ENCODE measurements around the gene PRDM16.

PRDM16 gene

DNA sequence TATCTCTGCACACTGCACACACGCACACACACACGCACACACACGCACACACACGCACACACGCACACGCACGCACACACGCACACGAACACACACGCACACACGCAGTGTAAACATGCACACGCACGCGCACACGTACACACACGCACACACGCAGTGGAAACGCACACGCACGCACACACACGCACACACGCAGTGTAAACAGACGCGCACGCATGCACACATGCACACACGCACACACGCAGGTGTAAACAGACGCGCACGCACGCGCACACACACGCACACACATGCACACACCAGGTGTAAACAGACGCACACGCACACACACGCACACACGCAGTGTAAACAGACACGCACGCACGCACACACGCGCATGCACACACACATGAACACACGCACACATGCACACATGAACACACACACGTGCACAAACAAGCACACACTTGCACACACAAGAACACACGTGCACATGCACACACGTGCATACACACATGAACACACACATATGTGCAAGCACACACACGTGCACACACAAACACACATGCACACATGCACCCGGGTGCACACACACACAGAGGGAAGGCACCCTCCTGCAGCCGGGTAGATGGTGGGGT lies 45.2 kb downstream of the PRDM16 start:
- no peak for ATAC-seq (replicated peaks)
- H3K27ac Mint-ChIP-seq, result no peak overlapping the region
- H3K4me1 Mint-ChIP-seq, result no peaks in the 10 kb centered on the region
- no peaks in the 10 kb centered on the region for H3K36me3 Mint-ChIP-seq
- H3K9me3 Mint-ChIP-seq, result no peaks in the 10 kb centered on the region
- no peak for DNase-seq
- no peaks in the 10 kb centered on the region for H3K27me3 Mint-ChIP-seq
- no peak overlapping the region for H3K4me3 Mint-ChIP-seq

GRCh38 chr1:3114846-3115245 lies 45.8 kb downstream of the PRDM16 start:
- H3K4me1 Mint-ChIP-seq, result no peaks in the 10 kb centered on the region

DNA sequence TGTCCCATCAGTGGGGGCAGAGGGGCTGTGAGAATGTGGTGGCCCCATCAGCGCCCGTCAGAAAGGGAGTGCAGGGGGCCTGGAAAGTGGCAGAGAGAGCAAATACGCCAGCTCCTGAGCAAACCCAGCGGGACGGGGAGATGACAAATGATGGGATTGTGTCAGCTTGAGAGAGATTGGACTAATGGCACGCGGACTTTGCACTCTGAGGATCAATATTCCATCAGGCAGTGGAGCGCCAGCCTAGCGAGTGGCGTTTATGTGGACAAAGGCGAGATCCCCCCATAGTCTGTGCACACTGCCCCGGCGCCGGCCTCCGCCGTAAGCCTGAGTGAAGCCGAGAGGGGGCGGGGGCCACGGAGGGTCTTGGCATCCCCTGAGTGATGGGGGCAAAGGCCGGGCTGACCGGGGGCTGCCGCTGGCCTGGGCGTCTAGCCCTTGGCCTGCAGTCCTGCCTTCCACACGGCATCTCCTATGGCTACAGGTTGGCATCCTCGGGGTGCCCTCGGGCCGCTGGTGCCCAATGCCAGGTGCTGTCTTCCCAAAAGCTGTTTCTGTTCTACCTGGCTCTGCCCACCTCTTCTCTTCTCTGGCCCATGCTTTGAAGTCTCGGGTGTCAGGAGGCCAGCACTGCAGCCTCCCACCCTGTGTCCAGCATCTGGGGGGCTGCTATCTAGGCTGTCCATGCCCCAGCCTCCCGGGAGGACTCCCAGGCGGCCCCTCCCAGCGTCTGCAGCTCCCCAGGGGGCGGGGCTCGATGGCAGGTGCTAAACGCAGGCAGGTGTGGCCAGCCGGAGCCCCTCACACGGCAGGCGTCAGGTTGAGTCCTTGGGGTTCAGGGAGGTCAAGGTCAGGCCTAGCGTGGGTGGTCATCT lies 46.5 kb downstream of the PRDM16 start:
- Mint-ChIP-seq H3K27me3 (no peaks in the 10 kb centered on the region), H3K9me3 (no peaks in the 10 kb centered on the region), H3K4me3 (no peak overlapping the region), H3K4me1 (no peaks in the 10 kb centered on the region), H3K36me3 (no peaks in the 10 kb centered on the region), H3K27ac (no peak overlapping the region)
- DNase-seq (no peak), ATAC-seq (replicated peaks) (no peak)

More at GRCh38 chr1:3114846-3115245, 45.8 kb downstream of the PRDM16 start:
- ATAC-seq (replicated peaks) (no peak), DNase-seq (no peak)
- Mint-ChIP-seq H3K4me3 (no peak overlapping the region), H3K9me3 (no peaks in the 10 kb centered on the region), H3K27me3 (no peaks in the 10 kb centered on the region), H3K27ac (no peak overlapping the region), H3K36me3 (no peaks in the 10 kb centered on the region)

- Mint-ChIP-seq H3K9me3 (no peaks in the 10 kb centered on the region), H3K27me3 (no peaks in the 10 kb centered on the region), H3K36me3 (no peaks in the 10 kb centered on the region), H3K27ac (no peak overlapping the region), H3K4me1 (no peaks in the 10 kb centered on the region), H3K4me3 (no peak overlapping the region)
- DNase-seq, result no peak
- no peak for ATAC-seq (replicated peaks)
Measured at GRCh38 chr1:3116150-3116510, 47.1 kb downstream of the PRDM16 start.

DNA sequence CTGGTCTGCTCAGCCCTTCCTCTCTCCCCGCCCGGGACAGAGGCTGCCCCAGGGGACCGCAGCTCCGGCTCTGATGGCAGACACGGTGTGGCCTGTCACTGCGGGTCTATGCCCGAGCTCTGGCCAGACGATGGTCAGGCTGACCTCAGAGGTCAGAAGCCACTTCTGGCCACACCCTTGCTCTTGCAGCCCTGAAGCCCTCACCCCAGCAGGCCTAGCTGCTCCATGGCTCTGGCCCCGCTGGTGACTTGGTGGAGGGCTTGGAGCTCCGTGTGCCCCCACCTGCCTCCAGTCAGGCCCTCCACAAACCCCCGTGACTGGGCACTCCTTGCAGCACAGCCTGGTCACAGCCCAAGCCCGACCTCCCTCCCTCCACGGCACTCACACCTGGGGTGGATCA lies 47.6 kb downstream of the PRDM16 start:
- DNase-seq (no peak), ATAC-seq (replicated peaks) (no peak)
- Mint-ChIP-seq H3K4me1 (no peaks in the 10 kb centered on the region), H3K9me3 (no peaks in the 10 kb centered on the region), H3K4me3 (no peak overlapping the region), H3K36me3 (no peaks in the 10 kb centered on the region), H3K27me3 (no peaks in the 10 kb centered on the region), H3K27ac (no peak overlapping the region)

- Mint-ChIP-seq H3K27me3 (no peaks in the 10 kb centered on the region), H3K9me3 (no peaks in the 10 kb centered on the region), H3K27ac (no peak overlapping the region), H3K4me3 (no peak overlapping the region), H3K4me1 (no peaks in the 10 kb centered on the region), H3K36me3 (no peaks in the 10 kb centered on the region)
- no peak for DNase-seq
- ATAC-seq (replicated peaks), result no peak
Measured at GRCh38 chr1:3117879-3118278, 48.9 kb downstream of the PRDM16 start.

GRCh38 chr1:3119061-3119460 lies 50.1 kb downstream of the PRDM16 start:
- Mint-ChIP-seq H3K27me3 (no peaks in the 10 kb centered on the region), H3K27ac (no peak overlapping the region), H3K4me3 (no peak overlapping the region), H3K4me1 (no peaks in the 10 kb centered on the region), H3K9me3 (no peaks in the 10 kb centered on the region), H3K36me3 (no peaks in the 10 kb centered on the region)
- DNase-seq (no peak), ATAC-seq (replicated peaks) (no peak)

GRCh38 chr1:3119725-3120124 lies 50.7 kb downstream of the PRDM16 start:
- H3K36me3 Mint-ChIP-seq, result no peaks in the 10 kb centered on the region
- H3K4me3 Mint-ChIP-seq, result no peak overlapping the region
- DNase-seq, result no peak
- no peaks in the 10 kb centered on the region for H3K4me1 Mint-ChIP-seq
- no peak for ATAC-seq (replicated peaks)
- H3K27me3 Mint-ChIP-seq, result no peaks in the 10 kb centered on the region
- no peaks in the 10 kb centered on the region for H3K9me3 Mint-ChIP-seq
- H3K27ac Mint-ChIP-seq, result no peak overlapping the region

GRCh38 chr1:3120140-3120539 lies 51.1 kb downstream of the PRDM16 start:
- no peaks in the 10 kb centered on the region for H3K27me3 Mint-ChIP-seq
- no peak overlapping the region for H3K4me3 Mint-ChIP-seq
- no peak overlapping the region for H3K27ac Mint-ChIP-seq
- ATAC-seq (replicated peaks) (no peak), DNase-seq (no peak)
- no peaks in the 10 kb centered on the region for H3K36me3 Mint-ChIP-seq
- no peaks in the 10 kb centered on the region for H3K9me3 Mint-ChIP-seq
- no peaks in the 10 kb centered on the region for H3K4me1 Mint-ChIP-seq

GRCh38 chr1:3120994-3121393 lies 52.0 kb downstream of the PRDM16 start:
- ATAC-seq (replicated peaks) (no peak), DNase-seq (no peak)
- Mint-ChIP-seq H3K9me3 (no peaks in the 10 kb centered on the region), H3K4me3 (no peak overlapping the region), H3K36me3 (no peaks in the 10 kb centered on the region), H3K27ac (no peak overlapping the region), H3K4me1 (no peaks in the 10 kb centered on the region), H3K27me3 (no peaks in the 10 kb centered on the region)

DNA sequence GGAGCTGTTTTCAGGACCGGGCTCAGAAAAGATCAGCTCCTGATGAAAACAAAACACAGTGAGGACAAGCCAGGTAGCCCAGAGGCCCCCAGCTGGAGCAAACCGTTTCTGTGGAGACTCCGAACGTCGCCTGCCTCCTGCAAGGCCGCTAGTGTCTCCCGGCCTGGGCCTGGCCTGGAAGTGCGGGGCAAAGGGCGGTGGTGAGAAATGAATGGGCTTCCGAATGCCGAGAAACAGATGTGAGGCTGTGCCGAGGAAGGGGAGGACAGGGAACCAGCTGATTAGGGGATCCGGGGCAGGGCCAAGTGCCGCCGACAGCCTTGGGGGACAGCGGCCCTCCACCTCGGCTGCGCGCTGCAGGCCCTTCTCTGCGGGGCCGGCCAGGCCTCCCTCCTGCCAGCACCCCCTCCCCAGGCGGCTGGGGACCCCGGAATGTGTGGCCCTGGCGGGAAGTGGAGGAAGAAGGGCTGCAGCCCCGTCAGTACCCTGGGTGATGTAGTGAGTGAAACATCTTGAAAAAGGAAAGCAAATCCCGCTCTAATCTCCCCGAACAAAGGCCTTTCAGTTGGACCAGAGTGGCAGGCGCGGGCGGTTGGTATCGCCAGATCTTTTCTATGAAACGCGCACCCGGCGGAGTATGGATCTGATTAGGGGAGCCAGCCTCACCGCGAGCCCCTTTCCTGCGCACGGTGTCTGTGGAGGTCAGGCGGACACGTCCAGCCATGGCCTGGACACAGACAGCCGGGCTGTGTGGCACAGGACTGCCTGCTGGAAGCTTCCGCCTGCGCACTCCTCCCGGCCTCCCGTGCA lies 52.6 kb downstream of the PRDM16 start:
- H3K27ac Mint-ChIP-seq, result no peak overlapping the region
- H3K9me3 Mint-ChIP-seq, result no peaks in the 10 kb centered on the region
- H3K27me3 Mint-ChIP-seq, result no peaks in the 10 kb centered on the region
- H3K36me3 Mint-ChIP-seq, result no peaks in the 10 kb centered on the region
- no peaks in the 10 kb centered on the region for H3K4me1 Mint-ChIP-seq
- DNase-seq (no peak), ATAC-seq (replicated peaks) (no peak)
- H3K4me3 Mint-ChIP-seq, result no peak overlapping the region

DNA sequence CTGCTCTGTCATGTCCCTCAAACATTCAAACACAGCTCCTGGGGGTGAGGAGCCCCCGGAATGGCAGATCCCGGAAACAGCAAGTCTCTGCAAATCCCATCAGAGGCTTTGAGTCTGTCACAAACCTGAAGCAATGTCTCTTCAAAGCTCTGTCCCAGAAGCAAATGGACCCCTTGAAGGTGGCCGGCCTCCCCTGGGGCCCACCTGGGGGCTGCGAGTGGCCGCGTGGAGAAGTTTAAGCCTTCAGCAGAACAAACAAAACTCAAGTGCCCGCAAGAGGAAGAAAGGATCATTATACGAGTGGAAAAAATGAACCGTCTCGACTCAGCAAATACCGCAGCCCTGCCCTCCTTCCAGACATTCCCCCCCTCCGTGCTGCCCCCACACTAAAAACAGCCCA lies 53.3 kb downstream of the PRDM16 start:
- Mint-ChIP-seq H3K27ac (no peak overlapping the region), H3K4me1 (no peaks in the 10 kb centered on the region), H3K27me3 (no peaks in the 10 kb centered on the region), H3K36me3 (no peaks in the 10 kb centered on the region), H3K4me3 (no peak overlapping the region), H3K9me3 (no peaks in the 10 kb centered on the region)
- ATAC-seq (replicated peaks) (no peak), DNase-seq (no peak)

- no peak overlapping the region for H3K27ac Mint-ChIP-seq
- ATAC-seq (replicated peaks) (no peak), DNase-seq (no peak)
- H3K4me3 Mint-ChIP-seq, result no peak overlapping the region
- no peaks in the 10 kb centered on the region for H3K36me3 Mint-ChIP-seq
- H3K27me3 Mint-ChIP-seq, result no peaks in the 10 kb centered on the region
- H3K9me3 Mint-ChIP-seq, result no peaks in the 10 kb centered on the region
- H3K4me1 Mint-ChIP-seq, result peaks cover 0 to 4% of the 10 kb centered on the region in 2 donors
Measured at GRCh38 chr1:3124246-3124645, 55.2 kb downstream of the PRDM16 start.

DNA sequence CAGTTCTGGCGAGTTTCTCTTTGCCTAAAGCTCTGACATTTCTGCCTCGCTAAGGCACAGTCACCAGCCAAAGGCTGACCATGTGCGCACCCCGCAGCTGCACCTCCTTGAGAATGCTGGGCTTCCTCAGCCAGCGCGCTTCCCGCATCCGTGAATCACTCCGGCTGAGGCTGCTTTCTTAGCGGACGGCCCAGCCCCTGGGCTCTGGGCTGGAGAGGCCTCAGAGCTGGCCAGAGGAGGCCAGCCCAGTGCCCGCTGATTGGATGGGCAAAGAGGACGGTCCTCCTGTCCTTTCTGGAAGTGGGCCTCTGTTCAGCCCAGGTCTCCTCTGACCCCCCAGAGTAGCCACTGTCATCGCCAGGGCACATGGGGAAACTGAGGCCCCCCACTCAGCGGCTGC lies 56.1 kb downstream of the PRDM16 start:
- no peaks in the 10 kb centered on the region for H3K27me3 Mint-ChIP-seq
- ATAC-seq (replicated peaks) (no peak), DNase-seq (no peak)
- H3K4me1 Mint-ChIP-seq, result peaks cover 0 to 4% of the 10 kb centered on the region in 2 donors
- H3K27ac Mint-ChIP-seq, result no peak overlapping the region
- no peaks in the 10 kb centered on the region for H3K9me3 Mint-ChIP-seq
- no peak overlapping the region for H3K4me3 Mint-ChIP-seq
- no peaks in the 10 kb centered on the region for H3K36me3 Mint-ChIP-seq

All from stimulated activated naive B cell treated with anti-CD40 and anti-IgM and Interleukin-4, amounts not matched to agents 10 μg/mL and 1 μg/mL and 100 μg/mL, for 72 hours (primary cell).